ENCODE data around the gene SLC35G2.
A peak's percentile ranks its signal among the peaks of the same experiment; 100 is the strongest.
"Not testable (repeated sequence)": the region's sequence is repeated elsewhere in the genome, so short reads cannot be mapped to it uniquely, and the experiment has no call there.

The SLC35G2 gene

DNA sequence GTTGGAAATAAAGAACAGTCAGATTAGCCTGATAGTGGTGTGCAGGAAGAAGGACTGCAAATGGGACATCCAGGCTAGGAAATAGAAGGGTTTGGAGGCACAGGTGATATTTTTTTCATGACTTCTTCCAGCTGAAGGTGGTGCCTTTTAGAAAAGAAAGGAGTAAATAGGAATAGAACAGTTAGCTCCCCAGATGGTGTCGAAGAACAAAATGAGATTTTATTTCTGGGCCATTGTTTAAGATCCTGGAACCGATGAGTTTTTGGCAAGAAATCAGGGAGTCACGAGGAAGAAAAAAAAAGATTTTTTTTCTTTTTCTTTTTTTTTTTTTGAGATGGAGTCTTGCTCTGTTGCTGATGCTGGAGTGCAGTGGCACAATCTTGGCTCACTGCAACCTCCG is 33.3 kb downstream of the SLC35G2 start:
- Histone ChIP-seq H3K27me3 (ENCODE audit: control insufficient read depth in 2 of 2, insufficient read depth in 2 of 2, low read length in 2 of 2) (no peaks in the 10 kb centered on the region), H3K9me3 (ENCODE audit: control insufficient read depth in 2 of 2, low read length in 2 of 2) (no peaks in the 10 kb centered on the region), H3K36me3 (ENCODE audit: control insufficient read depth in 2 of 2, insufficient read depth in 2 of 2, low read length in 2 of 2) (peaks cover 0 to 3% of the 10 kb centered on the region in 2 donors), H3K4me3 (ENCODE audit: low read length in 2 of 2) (no peak overlapping the region), H3K9ac (ENCODE audit: low read depth in 1 of 2, low read length in 2 of 2) (no peak overlapping the region), H3K4me1 (ENCODE audit: control insufficient read depth in 2 of 2, insufficient read depth in 2 of 2, low read length in 2 of 2) (no peaks in the 10 kb centered on the region), H3K27ac (ENCODE audit: low read depth in 2 of 2, low read length in 2 of 2) (no peak overlapping the region)

DNA sequence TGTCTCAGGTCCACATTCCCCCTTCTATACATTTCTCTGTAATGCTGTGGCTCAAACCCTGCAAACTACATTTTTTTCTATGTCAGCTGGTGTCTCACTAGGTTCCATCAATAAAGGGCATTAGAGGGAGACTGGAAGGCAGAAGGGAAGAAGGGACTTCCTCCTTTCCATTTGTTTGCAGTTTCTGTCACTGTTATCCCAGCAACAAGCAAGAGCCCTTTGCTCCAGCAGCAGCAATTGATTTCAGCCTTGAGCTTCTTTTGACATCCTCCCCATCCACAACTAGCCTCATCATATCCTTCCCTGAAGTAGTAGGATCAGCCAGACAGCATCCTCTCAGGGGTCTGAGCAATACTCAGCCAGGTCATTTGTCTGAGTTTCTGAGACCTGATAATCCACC is 37.7 kb downstream of the SLC35G2 start:
- Histone ChIP-seq H3K4me3 (ENCODE audit: low read length in 2 of 2) (no peak overlapping the region), H3K36me3 (ENCODE audit: control insufficient read depth in 2 of 2, insufficient read depth in 2 of 2, low read length in 2 of 2) (peaks cover 0 to 3% of the 10 kb centered on the region in 2 donors), H3K27me3 (ENCODE audit: control insufficient read depth in 2 of 2, insufficient read depth in 2 of 2, low read length in 2 of 2) (no peaks in the 10 kb centered on the region), H3K4me1 (ENCODE audit: control insufficient read depth in 2 of 2, insufficient read depth in 2 of 2, low read length in 2 of 2) (no peaks in the 10 kb centered on the region), H3K9ac (ENCODE audit: low read depth in 1 of 2, low read length in 2 of 2) (no peak overlapping the region), H3K27ac (ENCODE audit: low read depth in 2 of 2, low read length in 2 of 2) (no peak overlapping the region), H3K9me3 (ENCODE audit: control insufficient read depth in 2 of 2, low read length in 2 of 2) (no peaks in the 10 kb centered on the region)

- H3K9me3 ChIP-seq (ENCODE audit: control insufficient read depth in 2 of 2, low read length in 2 of 2): no peaks in the 10 kb centered on the region
- H3K27me3 ChIP-seq (ENCODE audit: control insufficient read depth in 2 of 2, insufficient read depth in 2 of 2, low read length in 2 of 2): no peaks in the 10 kb centered on the region
- H3K4me1 ChIP-seq (ENCODE audit: control insufficient read depth in 2 of 2, insufficient read depth in 2 of 2, low read length in 2 of 2): peaks cover under 1 to 5% of the 10 kb centered on the region in 2 donors
- H3K4me3 ChIP-seq (ENCODE audit: low read length in 2 of 2): no peak overlapping the region
- no peak overlapping the region for H3K27ac ChIP-seq (ENCODE audit: low read depth in 2 of 2, low read length in 2 of 2)
- no peak overlapping the region for H3K9ac ChIP-seq (ENCODE audit: low read depth in 1 of 2, low read length in 2 of 2)
- no peaks in the 10 kb centered on the region for H3K36me3 ChIP-seq (ENCODE audit: control insufficient read depth in 2 of 2, insufficient read depth in 2 of 2, low read length in 2 of 2)
Observed at GRCh38 chr3:136858381-136858780, 39.5 kb downstream of the SLC35G2 start.

DNA sequence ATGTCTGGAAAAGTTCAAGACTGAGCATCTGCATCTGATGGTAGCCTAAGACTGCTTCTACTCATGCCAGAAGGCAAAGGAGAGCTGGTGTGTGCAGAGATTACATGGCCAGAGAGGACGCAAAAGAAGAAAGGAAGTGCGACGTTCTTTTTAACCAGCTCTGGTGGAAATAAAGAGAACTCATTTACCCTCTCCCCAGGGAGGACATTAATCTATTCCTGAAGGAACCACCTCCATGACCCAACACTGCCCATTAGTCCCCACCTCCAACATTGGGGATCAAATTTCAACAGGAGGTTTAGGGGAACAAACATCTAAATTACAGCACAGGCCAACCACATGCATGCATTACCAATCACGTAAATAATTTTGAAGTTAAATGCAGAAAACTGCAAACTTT is 41.6 kb downstream of the SLC35G2 start:
- Histone ChIP-seq H3K27me3 (ENCODE audit: control insufficient read depth in 2 of 2, insufficient read depth in 2 of 2, low read length in 2 of 2) (no peaks in the 10 kb centered on the region), H3K36me3 (ENCODE audit: control insufficient read depth in 2 of 2, insufficient read depth in 2 of 2, low read length in 2 of 2) (no peaks in the 10 kb centered on the region), H3K9me3 (ENCODE audit: control insufficient read depth in 2 of 2, low read length in 2 of 2) (no peaks in the 10 kb centered on the region), H3K9ac (ENCODE audit: low read depth in 1 of 2, low read length in 2 of 2) (no peak overlapping the region), H3K4me3 (ENCODE audit: low read length in 2 of 2) (peak overlapping the region in 1 of 2 donors; percentile 93), H3K4me1 (ENCODE audit: control insufficient read depth in 2 of 2, insufficient read depth in 2 of 2, low read length in 2 of 2) (peaks cover 3 to 6% of the 10 kb centered on the region in 2 donors), H3K27ac (ENCODE audit: low read depth in 2 of 2, low read length in 2 of 2) (no peak overlapping the region)

DNA sequence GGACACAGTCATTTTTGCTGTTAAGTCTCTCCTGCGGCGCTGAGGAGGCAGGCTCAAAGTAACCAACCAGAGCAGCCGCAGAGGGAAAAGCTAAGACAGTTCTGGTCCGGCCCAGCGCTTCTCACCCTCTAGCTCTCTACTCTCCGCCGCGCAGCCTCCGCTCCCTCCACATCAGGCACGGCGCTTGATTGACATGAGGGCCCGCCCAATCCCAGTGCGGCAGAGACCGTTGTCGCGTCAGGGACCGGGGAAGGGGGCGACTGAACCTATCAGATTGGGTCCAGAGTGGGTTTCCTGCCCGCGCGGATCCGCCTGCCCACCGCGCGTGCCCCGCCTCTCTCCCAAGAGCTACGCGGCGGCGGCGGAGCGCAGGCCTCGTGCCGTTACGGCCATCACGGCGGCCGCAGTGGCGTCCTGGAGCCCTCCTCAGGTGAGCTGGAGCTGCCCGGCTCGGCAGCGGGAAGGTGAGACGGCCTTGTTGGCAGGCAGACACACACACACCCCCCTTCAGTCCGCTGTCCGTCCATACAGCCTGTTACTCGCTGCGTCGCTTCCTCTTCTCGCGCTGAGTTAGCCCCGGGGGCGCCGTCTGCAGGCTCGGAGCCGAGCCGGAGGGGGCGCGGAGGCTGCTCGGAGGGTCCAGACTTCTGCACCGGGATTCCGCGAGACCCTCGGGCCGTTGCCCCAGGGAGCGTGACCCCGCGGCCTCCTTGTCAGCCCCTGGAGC is 43.1 kb downstream of the SLC35G2 start, which contains the start of gene NCK1:
TSS of gene NCK1 (plus strand) at position 319 of the 727 bp plus-strand sequence. CDS start 65,794 bp downstream, outside the sequence.
- peak within 1 kb of the TSS; percentile 93 to 97 for H3K27ac ChIP-seq (ENCODE audit: low read depth in 2 of 2, low read length in 2 of 2)
- H3K4me1 ChIP-seq (ENCODE audit: control insufficient read depth in 2 of 2, insufficient read depth in 2 of 2, low read length in 2 of 2): peaks cover 3 to 6% of the 10 kb centered on the region in 2 donors
- no peaks in the 10 kb centered on the region for H3K9me3 ChIP-seq (ENCODE audit: control insufficient read depth in 2 of 2, low read length in 2 of 2)
- H3K36me3 ChIP-seq (ENCODE audit: control insufficient read depth in 2 of 2, insufficient read depth in 2 of 2, low read length in 2 of 2): no peaks in the 10 kb centered on the region
- peak within 1 kb of the TSS; percentile 92 to 95 for H3K9ac ChIP-seq (ENCODE audit: low read depth in 1 of 2, low read length in 2 of 2)
- H3K27me3 ChIP-seq (ENCODE audit: control insufficient read depth in 2 of 2, insufficient read depth in 2 of 2, low read length in 2 of 2): no peaks in the 10 kb centered on the region
- H3K4me3 ChIP-seq (ENCODE audit: low read length in 2 of 2): peak within 1 kb of the TSS; percentile 93 to 98

GRCh38 chr3:136862617-136863322 is 43.8 kb downstream of the SLC35G2 start:
- peak overlapping the region; percentile 93 to 97 for H3K27ac ChIP-seq (ENCODE audit: low read depth in 2 of 2, low read length in 2 of 2)
- no peaks in the 10 kb centered on the region for H3K27me3 ChIP-seq (ENCODE audit: control insufficient read depth in 2 of 2, insufficient read depth in 2 of 2, low read length in 2 of 2)
- H3K9me3 ChIP-seq (ENCODE audit: control insufficient read depth in 2 of 2, low read length in 2 of 2): no peaks in the 10 kb centered on the region
- H3K4me1 ChIP-seq (ENCODE audit: control insufficient read depth in 2 of 2, insufficient read depth in 2 of 2, low read length in 2 of 2): peaks cover 3 to 6% of the 10 kb centered on the region in 2 donors
- H3K36me3 ChIP-seq (ENCODE audit: control insufficient read depth in 2 of 2, insufficient read depth in 2 of 2, low read length in 2 of 2): no peaks in the 10 kb centered on the region
- H3K9ac ChIP-seq (ENCODE audit: low read depth in 1 of 2, low read length in 2 of 2): peak overlapping the region; percentile 90 to 95
- peak overlapping the region; percentile 93 to 98 for H3K4me3 ChIP-seq (ENCODE audit: low read length in 2 of 2)

- no peak overlapping the region for H3K27ac ChIP-seq (ENCODE audit: low read depth in 2 of 2, low read length in 2 of 2)
- H3K27me3 ChIP-seq (ENCODE audit: control insufficient read depth in 2 of 2, insufficient read depth in 2 of 2, low read length in 2 of 2): no peaks in the 10 kb centered on the region
- H3K4me3 ChIP-seq (ENCODE audit: low read length in 2 of 2): no peak overlapping the region
- H3K9me3 ChIP-seq (ENCODE audit: control insufficient read depth in 2 of 2, low read length in 2 of 2): no peaks in the 10 kb centered on the region
- peaks cover 0 to 3% of the 10 kb centered on the region in 2 donors for H3K36me3 ChIP-seq (ENCODE audit: control insufficient read depth in 2 of 2, insufficient read depth in 2 of 2, low read length in 2 of 2)
- H3K4me1 ChIP-seq (ENCODE audit: control insufficient read depth in 2 of 2, insufficient read depth in 2 of 2, low read length in 2 of 2): no peaks in the 10 kb centered on the region
- H3K9ac ChIP-seq (ENCODE audit: low read depth in 1 of 2, low read length in 2 of 2): no peak overlapping the region
Observed at GRCh38 chr3:136869282-136869681, 50.4 kb downstream of the SLC35G2 start.

DNA sequence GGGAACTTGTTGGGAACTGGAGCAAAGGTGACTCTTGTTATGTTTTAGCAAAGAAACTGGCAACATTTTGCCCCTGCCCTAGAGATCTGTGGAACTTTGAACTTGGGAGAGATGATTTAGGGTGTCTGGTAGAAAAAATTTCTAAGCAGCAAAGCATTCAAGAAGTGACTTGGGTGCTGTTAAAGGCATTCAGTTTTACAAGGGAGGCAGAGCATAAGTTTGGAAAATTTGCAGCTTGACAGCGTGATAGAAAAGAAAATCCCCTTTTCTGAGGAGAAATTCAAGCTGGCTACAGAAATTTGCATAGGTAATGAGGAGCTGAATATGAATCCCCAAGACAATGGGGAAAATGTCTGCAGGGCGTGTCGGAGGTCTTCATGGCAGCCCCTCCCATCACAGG is 53.3 kb downstream of the SLC35G2 start:
- H3K4me1 ChIP-seq (ENCODE audit: control insufficient read depth in 2 of 2, insufficient read depth in 2 of 2, low read length in 2 of 2); H3K4me3 ChIP-seq (ENCODE audit: low read length in 2 of 2); H3K27me3 ChIP-seq (ENCODE audit: control insufficient read depth in 2 of 2, insufficient read depth in 2 of 2, low read length in 2 of 2); H3K27ac ChIP-seq (ENCODE audit: low read depth in 2 of 2, low read length in 2 of 2); H3K9ac ChIP-seq (ENCODE audit: low read depth in 1 of 2, low read length in 2 of 2); H3K9me3 ChIP-seq (ENCODE audit: control insufficient read depth in 2 of 2, low read length in 2 of 2); H3K36me3 ChIP-seq (ENCODE audit: control insufficient read depth in 2 of 2, insufficient read depth in 2 of 2, low read length in 2 of 2): not testable (repeated sequence)

DNA sequence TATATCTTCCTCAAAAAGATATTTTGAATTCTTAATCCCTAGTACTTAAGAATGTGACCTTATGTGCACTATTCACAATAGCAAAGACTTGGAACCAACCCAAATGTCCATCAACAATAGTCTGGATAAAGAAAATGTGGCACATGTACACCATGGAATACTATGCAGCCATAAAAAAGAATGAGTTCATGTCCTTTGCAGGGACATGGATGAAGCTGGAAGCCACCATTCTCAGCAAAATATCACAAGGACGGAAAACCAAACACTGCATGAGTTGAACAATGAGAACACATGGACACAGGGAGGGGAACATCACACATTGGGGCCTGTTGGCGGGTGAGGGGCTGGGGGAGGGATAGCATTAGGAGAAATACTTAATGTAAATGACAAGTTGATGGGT is 60.6 kb downstream of the SLC35G2 start:
- H3K36me3 ChIP-seq (ENCODE audit: control insufficient read depth in 2 of 2, insufficient read depth in 2 of 2, low read length in 2 of 2); H3K4me3 ChIP-seq (ENCODE audit: low read length in 2 of 2); H3K27me3 ChIP-seq (ENCODE audit: control insufficient read depth in 2 of 2, insufficient read depth in 2 of 2, low read length in 2 of 2); H3K9ac ChIP-seq (ENCODE audit: low read depth in 1 of 2, low read length in 2 of 2); H3K27ac ChIP-seq (ENCODE audit: low read depth in 2 of 2, low read length in 2 of 2); H3K9me3 ChIP-seq (ENCODE audit: control insufficient read depth in 2 of 2, low read length in 2 of 2); H3K4me1 ChIP-seq (ENCODE audit: control insufficient read depth in 2 of 2, insufficient read depth in 2 of 2, low read length in 2 of 2): not testable (repeated sequence)

GRCh38 chr3:136882571-136882970 is 63.6 kb downstream of the SLC35G2 start:
- peaks cover 0 to 4% of the 10 kb centered on the region in 2 donors for H3K4me1 ChIP-seq (ENCODE audit: control insufficient read depth in 2 of 2, insufficient read depth in 2 of 2, low read length in 2 of 2)
- no peak overlapping the region for H3K4me3 ChIP-seq (ENCODE audit: low read length in 2 of 2)
- no peaks in the 10 kb centered on the region for H3K27me3 ChIP-seq (ENCODE audit: control insufficient read depth in 2 of 2, insufficient read depth in 2 of 2, low read length in 2 of 2)
- no peaks in the 10 kb centered on the region for H3K36me3 ChIP-seq (ENCODE audit: control insufficient read depth in 2 of 2, insufficient read depth in 2 of 2, low read length in 2 of 2)
- no peak overlapping the region for H3K9ac ChIP-seq (ENCODE audit: low read depth in 1 of 2, low read length in 2 of 2)
- no peaks in the 10 kb centered on the region for H3K9me3 ChIP-seq (ENCODE audit: control insufficient read depth in 2 of 2, low read length in 2 of 2)
- H3K27ac ChIP-seq (ENCODE audit: low read depth in 2 of 2, low read length in 2 of 2): no peak overlapping the region
